GM12891 (cell line): ENCODE measurements around the gene CAMTA1.

Experiments
- PAX5 ChIP-seq: IDR thresholded peaks from 2 replicates; pipeline ENCODE4 v1.6.1; 2011; ENCODE audit warnings: low read length, moderate library complexity, mild to moderate bottlenecking; ENCODE audit not compliant: insufficient read depth, severe bottlenecking
- POLR2A ChIP-seq: IDR thresholded peaks from 2 replicates; pipeline ENCODE4 v1.6.1; 2011; ENCODE audit warnings: low read depth, low read length, control low read depth
- POLR2AphosphoS5 ChIP-seq: IDR thresholded peaks from 2 replicates; pipeline ENCODE4 v1.6.1; 2011; ENCODE audit warnings: low read depth, low read length, control low read depth
- POU2F2 ChIP-seq: IDR thresholded peaks from 2 replicates; pipeline ENCODE4 v1.6.1; 2011; ENCODE audit warnings: low read depth, mild to moderate bottlenecking, control low read depth, low read length, moderate library complexity
- SPI1 ChIP-seq: IDR thresholded peaks from 2 replicates; pipeline ENCODE4 v1.6.1; 2011; ENCODE audit warnings: low read depth, low read length, control low read depth
- TAF1 ChIP-seq: IDR thresholded peaks from 2 replicates; pipeline ENCODE4 v1.6.1; 2011; ENCODE audit warnings: low read depth, low read length, control low read depth

DNA sequence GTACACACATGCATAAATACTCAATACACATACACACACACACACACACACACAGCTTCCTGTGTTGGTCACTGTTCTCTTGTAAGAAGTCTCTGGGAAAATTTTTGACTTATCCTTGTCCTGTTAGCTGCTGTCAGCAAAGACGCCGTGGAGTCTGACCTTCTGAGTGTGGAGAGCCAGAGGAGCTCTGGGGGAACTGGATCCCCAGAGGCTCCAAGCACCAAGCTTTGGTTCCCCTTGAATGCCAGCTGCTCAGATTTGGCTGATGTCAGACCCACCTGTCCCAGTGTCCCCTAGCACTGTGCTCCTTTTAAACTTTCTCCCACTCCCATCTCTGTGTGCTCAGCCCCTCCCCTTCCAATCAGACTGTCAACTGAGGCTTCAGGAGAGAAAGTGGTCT is 319.1 kb downstream of the CAMTA1 start:
- no peak for TF ChIP-seq POU2F2
- no peak for TF ChIP-seq TAF1
- TF ChIP-seq POLR2A = no peak
- TF ChIP-seq POLR2AphosphoS5 = no peak
- no peak for TF ChIP-seq SPI1
- TF ChIP-seq PAX5 = no peak
